GM19025 (cell line): ENCODE data around the gene DHRS12.

Experiments used
- ATAC-seq: cut with Tn5 transposase; IDR thresholded peaks from one replicate; pipeline ENCODE4 v1.9.1; 2021; ENCODE audit warnings: mild to moderate bottlenecking, low read depth, moderate library complexity; ENCODE audit not compliant: unreplicated experiment

Gene DHRS12

DNA sequence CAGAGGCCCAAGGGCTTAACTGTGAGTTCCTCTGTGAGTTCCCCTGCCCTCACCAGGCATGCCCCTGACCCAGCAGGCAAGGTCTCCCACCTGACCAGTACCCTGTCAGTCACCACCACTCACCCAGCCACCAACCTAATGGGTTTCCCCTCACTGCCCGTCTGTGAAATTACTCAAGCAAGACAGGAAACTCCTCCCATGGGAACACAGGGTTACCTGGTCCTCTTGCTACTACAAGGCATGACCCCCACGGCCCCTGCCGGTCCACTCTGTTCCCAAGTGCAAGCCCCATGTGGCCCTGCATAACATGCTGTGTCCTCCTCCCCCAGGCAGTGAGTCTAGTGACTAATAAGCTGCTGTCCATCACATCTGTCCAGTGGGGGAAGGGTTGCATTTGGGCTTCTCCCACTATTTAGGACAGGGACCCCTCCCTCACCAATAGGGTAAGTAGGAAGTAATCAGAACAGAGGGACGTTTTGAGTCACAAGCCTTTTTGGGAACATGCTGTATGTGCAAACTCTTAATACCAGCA is 8.0 kb upstream of the DHRS12 start:
- peak; percentile 40 for ATAC-seq

- no peak for ATAC-seq
Measured at GRCh38 chr13:51811046-51811445, 7.1 kb upstream of the DHRS12 start.

GRCh38 chr13:51808811-51809210 is 4.8 kb upstream of the DHRS12 start:
- ATAC-seq, result no peak

- no peak for ATAC-seq
Measured at GRCh38 chr13:51807041-51807440, 3.1 kb upstream of the DHRS12 start.

GRCh38 chr13:51806566-51806965 is 2.6 kb upstream of the DHRS12 start:
- no peak for ATAC-seq

GRCh38 chr13:51805925-51806324 is 2.0 kb upstream of the DHRS12 start:
- no peak for ATAC-seq

GRCh38 chr13:51805313-51805712 is 1.4 kb upstream of the DHRS12 start:
- ATAC-seq, result no peak

GRCh38 chr13:51804295-51805172 is 571 bp upstream of the DHRS12 start:
- no peak for ATAC-seq

DNA sequence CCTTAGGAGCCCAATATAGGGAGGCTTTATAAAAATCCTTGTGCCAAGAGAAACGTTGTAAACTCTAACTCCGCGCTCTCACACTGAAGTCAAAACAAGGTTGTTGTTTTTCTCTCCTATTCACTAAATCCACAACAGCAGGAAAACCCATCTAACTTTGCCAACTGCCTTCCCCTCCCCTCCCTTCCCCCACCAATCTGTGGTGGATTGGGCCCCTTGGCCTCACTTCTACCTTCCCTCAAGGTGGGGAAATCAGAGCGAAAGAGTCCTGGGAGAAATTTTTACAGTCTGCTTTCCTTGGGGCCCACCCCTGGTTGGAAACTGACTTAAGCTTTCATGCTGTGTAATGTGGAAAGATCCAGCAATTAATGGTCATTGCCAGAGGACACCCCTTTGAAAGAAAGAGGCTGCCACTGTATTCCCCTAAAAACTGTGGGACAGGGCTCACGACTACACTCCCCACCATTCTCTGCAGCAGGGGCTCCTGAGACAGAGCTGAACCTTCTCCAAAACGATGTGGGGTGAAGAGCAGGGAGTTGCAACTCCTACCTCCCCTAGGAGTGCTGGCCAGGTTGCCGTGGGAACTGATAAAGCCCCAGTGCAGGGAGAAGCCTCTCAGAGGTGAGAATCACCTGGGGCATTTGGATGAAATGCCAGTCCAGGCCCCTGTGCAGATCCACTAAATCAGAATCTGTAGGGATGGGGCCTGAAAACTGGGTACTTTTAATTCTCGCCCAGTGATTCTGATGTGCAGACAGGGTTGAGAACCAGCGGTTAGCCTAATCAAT is 1.1 kb downstream of the DHRS12 start:
- no peak for ATAC-seq

- ATAC-seq, result no peak
Measured at GRCh38 chr13:51801631-51802099, 2.3 kb downstream of the DHRS12 start.

DNA sequence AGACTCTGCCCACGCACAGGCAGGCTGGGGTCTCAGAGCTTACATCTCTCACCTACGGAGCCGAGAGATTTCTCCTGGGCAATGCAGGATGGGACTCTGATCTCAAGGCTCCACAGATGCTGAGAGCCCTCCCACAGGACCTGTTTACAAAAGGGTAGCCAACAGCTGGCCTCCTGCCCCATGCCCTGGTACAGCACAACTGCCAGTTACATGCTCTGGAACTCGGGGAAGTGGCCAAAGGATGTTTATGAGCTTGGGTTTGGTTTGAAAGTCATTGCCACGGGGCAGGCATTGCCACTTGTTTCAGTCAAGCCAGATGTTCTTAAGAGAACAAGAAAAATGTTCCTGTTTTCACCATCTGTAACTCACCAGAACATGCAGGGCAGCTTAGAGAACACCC is 3.5 kb downstream of the DHRS12 start:
- no peak for ATAC-seq

DNA sequence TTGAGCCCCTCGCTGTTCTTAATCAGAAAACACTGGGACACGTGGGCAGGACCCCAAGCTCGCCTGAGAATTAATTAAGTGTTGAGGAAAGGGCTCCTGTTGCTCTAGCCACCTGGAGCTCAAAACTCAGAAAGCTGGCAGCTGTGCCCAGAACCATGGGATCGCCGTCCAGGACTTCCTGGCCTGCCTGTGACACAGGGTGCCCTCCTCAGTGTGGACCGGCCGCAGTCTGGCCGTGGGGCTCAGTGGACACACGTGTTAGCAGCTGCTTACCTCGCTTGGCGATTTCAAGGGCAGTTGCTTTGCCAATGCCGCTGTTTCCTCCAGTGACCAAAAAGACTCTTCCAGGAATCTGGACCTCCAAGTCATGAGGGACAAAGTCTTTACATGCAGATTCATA is 4.7 kb downstream of the DHRS12 start:
- ATAC-seq, result no peak

- ATAC-seq, result peak; percentile 47
Measured at GRCh38 chr13:51797664-51798488, 6.1 kb downstream of the DHRS12 start.

DNA sequence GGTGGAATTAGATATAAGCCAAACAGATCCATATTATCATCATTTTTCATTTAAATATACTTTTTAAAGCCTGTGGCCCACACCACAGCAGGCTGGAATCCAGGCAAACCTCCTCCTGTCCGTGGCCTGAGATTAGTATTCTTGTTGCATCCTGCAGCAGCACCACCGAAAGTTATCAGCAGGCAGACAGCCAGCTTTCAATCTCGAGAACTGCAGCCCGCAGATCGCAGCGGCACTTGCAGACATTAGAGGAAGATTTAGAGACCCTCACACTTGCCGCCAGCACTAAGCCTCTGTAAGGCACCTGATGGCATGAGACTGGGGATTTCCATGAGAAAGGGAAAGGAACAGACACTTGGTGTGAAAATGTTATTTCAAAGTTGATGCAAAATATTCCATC is 7.4 kb downstream of the DHRS12 start:
- no peak for ATAC-seq

DNA sequence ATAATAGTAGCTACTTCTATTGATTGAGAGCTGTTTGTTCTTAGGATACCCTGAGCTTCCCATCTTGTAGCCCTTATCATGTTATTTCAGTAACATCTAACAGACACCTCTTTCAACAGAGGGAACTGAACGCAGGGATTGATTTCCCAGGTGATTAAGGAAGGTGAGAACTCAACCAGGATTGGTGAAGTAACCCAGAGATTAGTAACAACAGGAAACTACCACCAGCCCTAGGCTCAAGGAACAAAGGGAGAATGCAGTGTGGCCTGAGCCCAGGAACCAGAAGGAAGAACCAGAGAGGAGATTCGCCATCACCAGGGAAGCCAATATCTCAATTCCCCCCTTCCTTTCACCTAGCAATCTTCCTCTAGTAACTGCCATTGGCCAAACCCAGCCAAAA is 8.5 kb downstream of the DHRS12 start:
- no peak for ATAC-seq

GRCh38 chr13:51794964-51795363 is 9.0 kb downstream of the DHRS12 start:
- no peak for ATAC-seq

GRCh38 chr13:51793570-51794271 is 10.2 kb downstream of the DHRS12 start:
- peak; percentile 57 for ATAC-seq

GRCh38 chr13:51786425-51787265 is 17.3 kb downstream of the DHRS12 start:
- ATAC-seq, result no peak
